SIG-M5 treated with dmso at 0.1 percent for 504 hours (cell line): ENCODE data around the gene SASH3.
"Not testable (repeated sequence)": the region's sequence is repeated elsewhere in the genome, so short reads cannot be mapped to it uniquely, and the experiment has no call there.

Experiments
- DNase-seq: peaks from one replicate; lab custom pipeline; 2025; ENCODE audit not compliant: unreplicated experiment; lab: John Stamatoyannopoulos, UW

The SASH3 gene

DNA sequence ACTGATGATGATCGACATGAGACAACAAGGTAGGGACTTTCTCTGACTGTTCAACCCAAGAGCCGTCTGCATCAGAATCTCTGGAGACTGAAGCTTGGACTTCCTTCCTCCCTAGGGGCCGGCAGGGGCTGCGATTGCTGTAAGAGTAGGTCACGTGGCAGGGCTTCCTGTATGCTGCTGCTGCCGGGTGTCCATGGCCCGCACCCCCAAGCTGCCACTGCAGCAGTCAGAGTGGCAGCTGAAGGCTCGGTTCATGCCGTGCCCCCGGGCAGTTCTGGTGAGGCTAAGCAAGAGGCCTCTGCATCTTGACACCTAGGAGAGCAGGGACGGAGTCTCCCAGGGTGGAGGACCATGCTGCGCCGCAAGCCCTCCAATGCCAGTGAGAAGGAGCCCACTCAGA, at the start of gene SASH3:
SASH3 (plus strand) TSS at position 203 of the 400 bp plus-strand sequence; CDS start at position 352, 149 bp downstream.
- peak; percentile 83 for DNase-seq

DNA sequence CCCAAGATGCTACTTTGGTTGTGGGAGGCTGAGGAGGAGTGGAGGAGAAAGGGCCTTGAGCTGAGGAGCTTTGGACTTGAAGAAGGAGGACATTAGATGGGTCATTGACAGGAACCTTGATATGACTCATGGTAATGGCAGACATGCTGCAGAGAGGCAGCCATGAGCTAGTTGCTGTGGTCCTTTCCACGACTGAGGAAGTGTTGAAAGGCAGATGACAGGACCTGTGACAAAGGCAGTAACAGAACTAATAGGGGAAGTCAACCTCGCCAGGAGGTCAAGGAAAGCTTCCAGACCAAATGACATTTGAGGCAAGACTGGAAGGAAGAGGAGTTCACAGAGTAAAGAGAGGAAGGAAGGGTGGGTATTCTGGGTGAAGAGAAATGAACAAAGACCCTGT, 48.5 kb upstream of the SASH3 start:
- peak; percentile 7 for DNase-seq

DNA sequence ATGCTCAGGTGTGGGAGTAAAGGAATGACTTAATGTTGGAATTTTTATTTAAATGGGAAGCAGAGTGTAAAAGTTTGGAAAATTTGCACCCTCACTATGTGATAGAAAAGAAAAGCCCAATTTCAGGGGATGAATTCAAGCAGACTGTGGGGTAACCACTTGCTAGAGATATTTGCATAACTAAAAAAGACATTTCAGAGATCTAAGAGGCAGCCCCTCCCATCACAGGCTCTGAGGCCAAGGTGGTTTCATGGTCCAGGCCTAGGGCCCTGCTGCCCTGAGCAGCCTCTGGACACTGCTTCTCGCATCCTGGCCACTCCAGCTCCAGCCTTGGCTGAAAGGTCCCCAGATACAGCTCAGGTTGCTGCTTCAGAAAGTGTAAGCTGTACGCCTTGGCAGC, 46.9 kb upstream of the SASH3 start:
- DNase-seq = no peak

DNA sequence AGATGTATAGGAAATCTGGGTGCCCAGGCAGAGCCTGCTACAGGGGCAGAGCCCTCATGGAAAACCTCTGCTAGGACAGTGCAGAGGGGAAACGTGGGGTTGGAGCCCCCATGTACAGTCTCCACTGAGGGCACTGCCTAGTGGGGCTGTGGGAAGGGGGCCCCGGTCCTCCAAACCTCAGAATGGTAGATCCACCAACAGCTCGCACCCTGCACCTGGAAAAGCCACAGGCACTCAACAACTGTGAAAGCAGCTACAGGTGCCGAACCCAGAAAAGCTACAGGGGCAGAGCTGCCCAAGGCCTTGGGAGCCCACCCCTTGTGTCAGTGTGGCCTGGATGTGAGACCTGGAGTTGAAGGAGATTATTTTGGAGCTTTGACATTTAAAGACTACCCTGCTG, 46.4 kb upstream of the SASH3 start:
- DNase-seq = no peak

DNA sequence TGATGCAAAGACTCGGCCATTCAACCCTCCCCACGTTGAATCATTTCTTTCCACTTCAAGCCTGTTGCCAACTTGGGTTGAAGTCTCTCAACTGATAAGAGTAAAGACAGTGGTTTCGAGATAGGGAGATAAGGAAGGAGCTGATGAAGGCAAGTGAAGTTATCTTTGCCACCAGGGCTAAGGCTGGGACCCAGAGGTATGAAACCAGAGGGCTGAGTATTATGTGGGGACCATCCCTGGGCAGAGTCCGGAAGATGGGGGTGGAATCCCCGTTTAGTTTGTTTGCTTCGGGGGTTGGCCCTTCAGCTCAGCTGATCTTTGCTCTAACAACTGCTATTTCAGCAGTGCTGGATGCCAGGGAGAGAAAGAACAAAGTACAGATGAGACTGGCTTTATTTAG, 43.3 kb upstream of the SASH3 start:
- DNase-seq = no peak

DNA sequence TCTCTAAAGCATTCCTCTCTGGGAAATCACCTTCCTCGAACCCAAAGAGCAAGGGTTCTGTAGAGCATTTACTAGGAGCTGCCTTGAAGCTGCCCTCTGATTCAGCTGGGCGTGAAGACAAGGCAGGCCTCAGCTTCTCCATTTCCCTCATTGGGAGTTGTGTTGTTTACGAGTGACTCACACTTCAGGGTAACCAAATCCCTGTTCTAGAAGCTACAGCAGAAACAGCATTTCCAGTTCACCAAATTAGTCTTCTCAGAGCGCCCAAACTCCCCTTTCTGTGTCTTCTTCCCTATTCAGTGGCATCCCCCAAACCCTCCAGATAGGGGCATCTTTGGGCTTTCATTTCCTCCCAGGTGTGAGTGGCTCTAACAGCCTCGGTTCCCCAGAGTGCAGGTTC, 41.8 kb upstream of the SASH3 start:
- peak; percentile 44 for DNase-seq

DNA sequence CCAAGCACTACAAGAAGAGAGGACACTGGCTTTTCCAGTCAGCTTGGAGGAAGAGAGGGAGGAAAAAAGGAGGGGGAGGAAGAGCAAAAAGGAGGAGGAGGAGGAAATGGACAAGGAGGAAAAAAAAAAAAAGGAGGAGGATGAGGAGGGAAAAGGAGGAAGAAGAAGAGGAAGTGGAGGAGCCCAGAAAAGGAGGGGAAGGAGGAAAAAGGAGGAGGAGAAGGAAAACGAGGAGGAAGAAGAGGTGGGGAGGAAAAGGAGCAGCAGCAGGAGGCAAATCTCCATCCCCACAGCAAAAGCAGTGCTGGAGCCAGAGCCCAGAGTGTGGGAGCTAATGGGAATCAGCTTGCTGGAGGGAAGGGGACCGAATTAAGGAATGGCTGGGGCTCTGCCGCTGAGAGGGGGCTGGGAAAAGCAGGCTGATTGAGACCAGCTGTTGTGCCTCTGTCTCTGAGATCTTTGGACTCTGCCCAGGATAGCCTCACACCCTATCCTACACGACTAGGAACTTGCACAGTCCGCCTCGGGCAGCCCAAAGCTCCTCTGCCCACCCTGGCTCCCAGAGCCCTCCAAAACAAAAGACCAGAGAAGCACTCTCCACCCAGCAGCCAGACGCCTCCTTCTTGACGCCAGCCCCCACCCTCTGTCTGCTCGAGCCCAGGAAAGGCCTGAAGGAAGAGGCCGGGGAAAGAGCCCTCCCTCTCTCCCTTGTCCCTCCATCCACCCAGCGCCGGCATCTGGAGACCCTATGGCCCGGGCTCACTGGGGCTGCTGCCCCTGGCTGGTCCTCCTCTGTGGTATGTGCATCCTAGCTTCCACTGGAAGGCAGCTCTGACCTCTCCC, 41.1 kb upstream of the SASH3 start, which contains the start of gene XPNPEP2:
XPNPEP2 (plus strand) TSS at position 514 of the 843 bp plus-strand sequence; CDS start at position 749, 235 bp downstream.
- no peak for DNase-seq

DNA sequence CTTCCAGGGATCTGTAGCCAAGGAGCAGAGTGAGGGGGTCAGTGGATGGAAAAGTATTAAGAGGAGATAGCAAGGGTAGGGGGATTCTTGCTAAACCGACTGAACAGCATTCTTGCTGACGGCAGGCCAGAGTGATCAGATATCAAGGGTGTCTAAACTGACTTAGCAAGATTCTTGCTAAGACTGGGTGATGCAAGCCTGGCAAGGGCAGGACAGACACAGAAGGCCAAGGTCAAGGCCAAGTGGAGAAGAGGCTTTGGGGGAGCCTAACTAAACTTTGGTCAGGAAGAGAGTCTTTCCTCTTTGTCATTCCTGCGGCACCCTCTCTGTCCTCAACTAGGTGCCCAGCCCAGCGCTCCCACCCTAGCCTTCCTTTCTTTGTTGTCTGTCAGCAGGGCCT, 40.2 kb upstream of the SASH3 start:
- DNase-seq = no peak

DNA sequence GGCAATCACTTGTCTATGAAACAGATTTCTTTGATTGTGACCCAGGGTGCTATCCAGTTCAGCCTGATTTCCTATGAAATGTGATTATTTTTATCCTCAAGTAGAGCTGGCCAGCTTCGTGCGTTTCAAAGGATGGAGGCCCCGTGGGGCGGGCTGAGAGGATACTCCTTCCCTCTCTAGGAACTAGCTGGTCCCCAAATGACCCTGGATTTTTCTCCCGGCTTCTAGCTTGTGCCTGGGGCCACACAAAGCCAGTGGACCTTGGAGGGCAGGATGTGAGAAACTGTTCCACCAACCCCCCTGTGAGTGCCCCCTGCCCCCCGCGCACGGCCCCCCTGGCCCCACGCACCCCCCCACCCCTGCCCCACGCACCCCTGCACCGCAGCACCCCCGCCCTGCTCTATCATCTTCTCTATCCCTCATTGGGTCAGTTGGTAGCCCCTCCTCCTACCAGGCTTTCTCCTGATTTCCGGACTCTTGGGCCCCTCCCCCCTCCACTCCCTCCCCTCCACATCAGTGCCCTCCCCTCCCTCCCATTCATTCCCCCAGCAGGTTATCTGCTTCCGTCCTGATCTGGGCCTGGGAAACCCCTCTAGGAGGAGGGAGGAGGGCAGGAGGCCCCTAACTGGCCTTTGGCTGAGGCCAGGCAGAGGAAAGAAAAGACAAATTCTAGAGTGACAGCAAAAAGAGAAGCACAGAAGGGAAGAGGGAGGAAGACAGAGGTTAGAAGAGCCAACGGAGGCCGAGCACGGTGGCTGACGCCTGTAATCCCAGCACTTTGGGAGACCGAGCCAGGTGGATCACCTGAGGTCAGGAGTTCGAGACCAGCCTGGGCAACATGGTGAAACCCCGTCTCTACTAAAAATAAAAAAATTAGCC, 37.6 kb upstream of the SASH3 start:
- no peak for DNase-seq

DNA sequence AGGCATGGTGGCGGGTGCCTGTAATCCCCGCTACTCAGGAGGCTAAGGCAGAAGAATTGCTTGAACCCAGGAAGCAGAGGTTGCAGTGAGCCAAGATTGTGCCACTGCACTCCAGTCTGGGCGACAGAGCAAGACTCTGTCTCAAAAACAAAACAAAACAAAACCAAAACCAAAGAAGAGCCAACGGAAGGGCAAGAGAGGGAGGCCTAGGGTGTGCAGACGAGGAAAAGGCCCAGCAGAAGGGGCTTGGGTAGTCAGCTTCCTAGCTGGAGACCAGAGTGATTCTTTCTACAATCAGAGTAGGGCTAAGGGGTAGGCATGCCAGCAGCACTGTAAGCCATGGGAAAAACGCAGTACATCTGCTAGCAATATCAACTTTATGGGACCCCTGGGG, 37.0 kb upstream of the SASH3 start:
- not testable (repeated sequence) for DNase-seq

DNA sequence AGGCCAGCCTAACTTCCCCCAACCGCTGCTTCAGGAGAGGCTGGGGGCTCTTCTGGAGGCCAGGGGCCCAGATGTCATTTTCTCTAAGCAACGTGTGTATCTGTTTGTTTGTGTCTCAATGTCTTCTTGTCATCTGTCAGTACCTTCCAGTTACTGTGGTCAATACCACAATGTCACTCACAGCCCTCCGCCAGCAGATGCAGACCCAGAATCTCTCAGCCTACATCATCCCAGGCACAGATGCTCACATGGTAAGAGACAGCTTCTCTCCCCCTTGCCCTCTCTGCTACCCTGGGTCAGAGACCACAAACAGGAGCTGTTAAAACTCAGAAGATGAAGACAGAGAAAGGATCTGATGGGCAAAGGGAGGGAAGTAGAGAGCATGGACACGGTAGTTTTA, 35.9 kb upstream of the SASH3 start:
- no peak for DNase-seq

DNA sequence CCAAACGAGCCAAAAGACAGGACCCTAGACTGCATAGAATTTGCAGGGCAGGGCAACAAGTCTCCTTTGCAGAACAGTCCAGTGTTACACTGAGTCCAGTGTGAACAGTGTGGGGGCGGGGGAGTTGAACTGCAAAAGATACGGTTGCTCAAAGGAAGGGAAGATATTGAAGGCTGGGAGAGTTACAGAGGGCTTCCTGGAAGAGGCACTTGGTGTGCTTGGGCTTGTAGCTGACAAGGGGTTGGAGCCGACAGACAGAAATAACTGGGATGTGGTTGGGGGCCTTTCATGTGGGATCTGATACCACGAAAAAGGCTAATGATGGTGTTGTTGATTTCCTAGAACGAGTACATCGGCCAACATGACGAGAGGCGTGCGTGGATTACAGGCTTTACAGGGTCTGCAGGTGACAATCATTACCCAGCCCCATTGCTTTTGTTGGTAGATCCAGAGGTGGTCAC, 34.9 kb upstream of the SASH3 start:
- no peak for DNase-seq

DNA sequence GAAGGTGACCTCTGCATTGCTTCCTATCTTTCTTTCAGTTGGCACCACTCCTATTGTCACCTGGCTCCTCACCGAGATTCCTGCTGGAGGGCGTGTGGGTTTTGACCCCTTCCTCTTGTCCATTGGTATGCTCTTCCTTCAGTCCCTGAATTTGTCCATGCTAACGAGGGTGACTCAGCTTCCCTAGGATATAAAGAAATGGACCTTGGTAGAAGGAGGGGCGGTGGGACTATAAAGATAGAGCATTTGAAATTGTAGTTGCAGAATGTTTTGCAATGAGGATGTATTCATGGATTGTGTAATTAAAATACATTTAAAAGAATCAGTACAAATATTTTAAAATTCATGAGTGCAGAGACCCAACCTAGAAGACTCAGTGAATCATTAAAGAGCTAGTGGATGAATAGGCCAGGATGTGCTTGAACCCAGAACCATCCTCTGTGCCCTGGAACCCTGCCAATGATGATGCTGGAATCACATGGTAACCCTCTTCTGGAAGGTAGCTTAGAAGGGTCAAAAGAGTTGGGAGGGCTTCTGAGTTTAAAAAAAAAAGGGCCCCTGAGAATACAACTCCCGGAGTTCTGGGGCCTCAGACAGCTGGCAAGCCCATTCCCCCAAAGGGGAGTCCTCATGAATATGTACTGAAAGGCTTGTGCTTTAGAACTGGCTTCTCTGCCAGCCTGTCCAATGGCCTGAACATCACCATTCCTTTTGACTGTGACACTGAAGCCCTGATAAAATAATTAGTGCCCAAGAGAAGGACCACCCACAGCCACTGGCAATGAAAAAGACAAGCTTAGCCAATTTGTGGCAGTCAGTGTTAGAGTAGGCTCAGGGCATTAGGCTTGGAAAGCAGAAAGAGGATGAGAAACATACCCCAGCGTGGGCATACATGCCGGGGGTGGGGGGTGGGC, 32.9 kb upstream of the SASH3 start:
- DNase-seq = no peak

DNA sequence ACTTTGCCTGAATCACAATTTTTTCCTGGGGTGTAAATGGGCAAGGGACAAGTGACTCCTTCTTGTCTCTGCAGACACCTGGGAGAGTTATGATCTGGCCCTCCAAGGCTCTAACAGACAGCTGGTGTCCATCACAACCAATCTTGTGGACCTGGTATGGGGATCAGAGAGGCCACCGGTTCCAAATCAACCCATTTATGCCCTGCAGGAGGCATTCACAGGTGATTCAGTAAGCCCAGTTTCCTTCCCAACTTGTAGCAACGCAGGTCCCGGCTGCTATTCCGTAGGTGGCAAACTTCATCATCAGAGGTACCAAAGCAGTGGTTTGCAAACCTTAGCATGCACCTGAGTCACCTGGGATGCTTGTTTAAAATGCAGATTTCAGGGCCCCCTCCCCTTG, 32.2 kb upstream of the SASH3 start:
- DNase-seq = no peak

DNA sequence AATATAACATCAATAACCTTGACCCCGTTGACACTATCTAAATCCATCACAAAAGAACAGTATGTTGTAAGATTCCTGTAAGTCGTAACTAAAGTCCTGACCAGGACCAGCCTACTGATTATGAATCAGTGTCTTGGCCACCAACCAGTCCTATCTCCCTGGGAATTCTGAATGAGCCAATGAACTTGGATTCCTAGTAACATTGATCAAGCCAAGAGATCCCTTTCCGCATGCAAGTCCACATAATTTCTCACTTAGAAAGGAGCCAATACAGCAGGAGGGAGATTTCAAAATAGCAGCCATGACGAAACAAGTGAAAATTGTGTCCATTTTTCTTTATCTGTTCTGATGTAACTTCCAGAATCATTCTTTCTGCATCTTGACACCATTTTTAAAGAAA, 31.4 kb upstream of the SASH3 start:
- DNase-seq = no peak

DNA sequence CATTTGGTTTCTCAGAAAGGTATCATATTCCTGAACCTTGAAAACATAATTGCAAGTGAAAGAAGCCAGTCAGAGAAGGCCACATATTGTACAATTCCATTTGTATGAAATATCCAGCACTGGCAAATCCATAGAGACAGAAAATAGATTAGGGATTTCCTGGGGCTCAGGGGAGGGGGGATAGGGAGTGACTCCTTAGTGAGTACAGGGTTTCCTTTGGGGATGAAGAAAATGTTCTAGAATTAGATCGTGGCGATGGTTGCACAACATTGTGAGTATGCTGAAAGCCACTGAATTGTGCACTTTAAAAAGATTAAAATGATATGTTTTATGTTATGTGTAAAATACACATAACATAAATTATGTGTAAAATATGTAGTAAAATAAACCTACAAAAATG, 30.7 kb upstream of the SASH3 start:
- no peak for DNase-seq

DNA sequence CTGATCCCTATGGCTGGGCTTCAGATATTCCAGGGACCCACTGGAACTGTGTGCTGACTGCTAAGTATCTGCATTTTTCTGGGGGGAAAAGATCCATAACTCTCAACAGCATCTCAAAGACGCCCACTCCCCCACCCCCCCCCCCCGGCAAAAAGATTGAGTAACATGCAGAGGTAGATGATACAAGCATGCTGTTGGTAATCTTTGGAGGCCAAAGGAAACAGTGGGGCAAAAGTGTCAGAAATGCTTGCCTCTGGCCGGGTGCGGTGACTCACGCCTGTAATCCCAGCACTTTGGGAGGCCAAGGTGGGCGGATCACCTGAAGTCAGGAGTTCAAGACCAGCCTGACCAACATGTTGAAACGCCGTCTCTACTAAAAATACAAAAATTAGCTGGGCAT, 28.8 kb upstream of the SASH3 start:
- DNase-seq = no peak

DNA sequence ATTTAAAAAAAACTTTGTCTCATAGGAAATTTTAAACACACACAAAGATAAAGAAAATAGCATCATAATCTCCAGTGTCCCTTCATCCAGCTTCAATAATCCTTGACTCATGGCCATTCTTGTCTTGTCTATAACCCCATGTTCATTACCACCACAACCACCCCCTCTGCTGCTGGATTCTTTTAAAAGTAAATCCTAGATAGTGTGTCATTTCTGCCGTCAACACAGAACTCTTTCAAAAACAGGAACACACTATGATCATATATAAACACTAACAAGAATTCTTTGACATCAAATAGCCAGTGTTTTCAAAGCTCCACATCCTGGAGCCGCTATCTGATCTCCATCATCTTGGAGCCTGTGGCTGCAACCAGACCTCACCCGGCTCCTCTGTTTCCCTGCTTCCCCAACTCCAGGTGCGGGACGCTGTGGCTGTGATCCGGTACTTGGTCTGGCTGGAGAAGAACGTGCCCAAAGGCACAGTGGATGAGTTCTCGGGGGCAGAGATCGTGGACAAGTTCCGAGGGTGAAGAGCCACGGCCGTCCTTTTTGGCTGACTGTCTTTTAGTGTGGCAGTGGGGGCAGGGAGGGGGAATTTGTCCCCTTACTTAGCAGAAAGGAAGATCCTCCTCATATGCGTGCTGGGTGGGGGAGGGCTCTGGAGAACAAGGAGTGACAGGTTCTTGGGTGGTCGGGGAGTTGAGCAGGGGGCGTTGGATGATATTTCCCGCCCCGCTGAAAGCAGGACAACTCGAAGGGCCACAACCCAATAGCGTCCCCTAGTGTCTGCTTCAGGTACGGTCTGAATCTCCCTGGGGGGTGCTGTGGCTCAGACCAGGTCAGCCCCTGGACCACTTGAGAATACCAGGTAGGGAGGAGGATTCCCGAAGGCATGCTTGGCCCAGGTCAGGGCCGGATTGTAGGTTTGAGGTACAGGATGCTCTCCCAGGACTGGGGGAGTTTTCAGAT, 25.4 kb upstream of the SASH3 start:
- no peak for DNase-seq

DNA sequence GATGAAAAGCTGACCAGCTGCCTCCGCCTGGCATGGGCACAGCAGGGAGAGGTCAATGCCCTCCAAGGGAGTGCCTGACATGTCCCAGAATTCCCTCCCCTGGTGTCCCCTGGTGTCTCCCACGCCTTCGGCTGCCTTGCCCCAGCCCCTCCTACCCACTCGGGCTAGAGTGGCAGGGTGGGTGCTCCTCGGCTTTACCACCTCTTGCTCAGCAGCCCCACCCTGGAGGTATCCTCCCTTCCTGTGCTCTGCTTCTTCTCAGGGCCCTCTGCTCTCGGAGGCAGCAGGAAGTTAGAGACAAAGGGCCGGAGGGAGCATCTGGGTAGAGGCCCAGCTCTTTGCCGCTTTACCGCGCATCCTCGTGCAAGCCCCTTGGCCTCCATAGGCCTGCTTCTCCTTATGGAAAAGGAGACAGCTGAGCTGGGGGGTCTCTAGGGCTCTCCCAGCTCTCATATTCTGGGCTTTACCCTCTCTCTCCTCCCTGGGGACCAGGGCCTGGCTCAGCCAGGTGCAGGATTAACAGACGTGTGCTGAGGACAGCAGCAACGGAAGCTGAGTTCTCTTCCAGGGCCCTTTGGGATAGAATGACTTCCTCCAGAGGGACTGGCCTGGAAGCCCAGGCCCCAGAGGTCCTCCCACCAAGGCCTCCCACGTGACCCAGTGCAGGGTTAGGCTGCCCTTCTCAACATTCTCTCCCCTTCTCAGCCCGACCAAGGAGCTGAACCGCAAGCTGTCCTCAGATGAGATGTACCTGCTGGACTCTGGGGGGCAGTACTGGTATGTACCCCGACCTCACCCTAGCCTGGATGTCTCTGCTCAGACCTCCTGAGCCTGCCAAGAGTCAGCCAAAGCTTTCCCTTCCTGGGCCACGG, 23.7 kb upstream of the SASH3 start:
- no peak for DNase-seq
